HL-60/S4 treated with phorbol 12-myristate 13-acetate at 8.2 ng/mL for 4 days and 3 days (cell line): ENCODE measurements around the gene AFMID.
"Not testable (repeated sequence)": the region's sequence is repeated elsewhere in the genome, so short reads cannot be mapped to it uniquely, and the experiment has no call there.

ENCODE experiments used
- in situ Hi-C: fragments of 300-500 bp; cut with MboI; formaldehyde crosslinking; loops from 2 replicates; pipeline ENCODE4 v1.15.0; 2022; ENCODE audit warnings: low sequenced_read_pairs

The AFMID gene

GRCh38 chr17:78219396-78220150, 32.4 kb downstream of the AFMID start:
- in situ Hi-C loops: no loop called here

GRCh38 chr17:78223061-78223460, 35.9 kb downstream of the AFMID start:
- in situ Hi-C loops: no loop called here

GRCh38 chr17:78223765-78224164, 36.6 kb downstream of the AFMID start:
- in situ Hi-C loops: no loop called here

- in situ Hi-C loops: no loop called here
These were observed 37.3 kb downstream of the AFMID start for GRCh38 chr17:78224231-78225087.

GRCh38 chr17:78225088-78225865, 38.1 kb downstream of the AFMID start:
- in situ Hi-C loops: no loop called here

GRCh38 chr17:78226055-78226758, 39.0 kb downstream of the AFMID start:
- in situ Hi-C loops: no loop called here

GRCh38 chr17:78226759-78227454, 39.7 kb downstream of the AFMID start:
- in situ Hi-C loops: no loop called here

GRCh38 chr17:78227455-78227916, 40.3 kb downstream of the AFMID start:
- in situ Hi-C loops: no loop called here

GRCh38 chr17:78228176-78228575, 41.0 kb downstream of the AFMID start:
- in situ Hi-C loops: no loop called here

- in situ Hi-C loops: no loop called here
These were observed 43.2 kb downstream of the AFMID start for GRCh38 chr17:78230252-78230962.

GRCh38 chr17:78230996-78231935, 44.1 kb downstream of the AFMID start, which contains the start of gene TMEM235:
TMEM235 (plus strand) TSS chr17:78231631; CDS start chr17:78232024, 393 bp downstream.
- in situ Hi-C loops: no loop called here

- in situ Hi-C loops: no loop called here
These were observed 45.1 kb downstream of the AFMID start for GRCh38 chr17:78231991-78232858.

- in situ Hi-C loops: no loop called here
These were observed 45.7 kb downstream of the AFMID start for GRCh38 chr17:78232859-78233173.

- in situ Hi-C loops: no loop called here
These were observed 46.5 kb downstream of the AFMID start for GRCh38 chr17:78233678-78234077.

GRCh38 chr17:78234261-78234865, 47.2 kb downstream of the AFMID start:
- in situ Hi-C loops: no loop called here

- in situ Hi-C loops: not testable (repeated sequence)
These were observed 47.9 kb downstream of the AFMID start for GRCh38 chr17:78235022-78235421.

GRCh38 chr17:78235885-78236284, 48.7 kb downstream of the AFMID start:
- in situ Hi-C loops: no loop called here
